H1 (cell line): ENCODE results near the gene TMC6. TPM values are rescaled to one million over a fixed set of nuclear protein-coding genes. Genes with fewer than 3 reads are reported as not detected.

Experiments used
- CTCF ChIA-PET: fragments of 300-600 bp; sonication (Branson Sonifier 250); formaldehyde crosslinking; loops from one replicate; lab custom pipeline; 2021; ENCODE audit not compliant: partially characterized antibody; lab: Charles Lee
- POLR2A ChIA-PET: fragments of 300-600 bp; sonication (Branson Sonifier 250); formaldehyde crosslinking; loops from one replicate; lab custom pipeline; 2021; ENCODE audit warnings: inconsistent platforms; ENCODE audit not compliant: partially characterized antibody; lab: Charles Lee
- DNase-seq, 2 experiments: peaks; one replicate each; pipeline versions ENCODE4 v3.0.0 to v3.0.0-alpha.2; 2010 to 2022; ENCODE audit warnings: low spot score in 2 of 2, low read depth in 1 of 2, mixed read lengths in 1 of 2
- FAIRE-seq: peaks from 2 replicates; lab custom pipeline; 2011; peaks lifted over from hg19 to GRCh38; lab: Jason Lieb, UNC
- H2AFZ ChIP-seq: 2 replicates; pipeline ENCODE4 v1.8.1; 2012; ENCODE audit warnings: low read length, inconsistent platforms
- H2AK5ac ChIP-seq: 2 replicates; pipeline ENCODE4 v1.6.1; 2013; ENCODE audit warnings: low read depth, low read length
- H2BK120ac ChIP-seq: replicated peaks from 2 replicates; pipeline ENCODE3; 2013; ENCODE audit warnings: low read depth, low read length, inconsistent platforms
- H2BK12ac ChIP-seq: 2 replicates; pipeline ENCODE4 v1.6.1; 2013; ENCODE audit warnings: low read depth, low read length
- H2BK15ac ChIP-seq: 2 replicates; pipeline ENCODE4 v1.6.1; 2013; ENCODE audit warnings: low read length
- H2BK20ac ChIP-seq: 2 replicates; pipeline ENCODE4 v1.6.1; 2013; ENCODE audit warnings: low read length
- H2BK5ac ChIP-seq: 2 replicates; pipeline ENCODE4 v1.6.1; 2013; ENCODE audit warnings: low read depth, low read length
- H3K14ac ChIP-seq: 2 replicates; pipeline ENCODE4 v1.6.1; 2013; ENCODE audit warnings: inconsistent platforms; ENCODE audit not compliant: insufficient read length
- H3K18ac ChIP-seq: 2 replicates; pipeline ENCODE4 v1.6.1; 2013; ENCODE audit warnings: low read length; ENCODE audit errors: extremely low read depth
- H3K23ac ChIP-seq: 2 replicates; pipeline ENCODE4 v1.6.1; 2013; ENCODE audit warnings: inconsistent platforms; ENCODE audit not compliant: insufficient read length
- H3K23me2 ChIP-seq: 2 replicates; pipeline ENCODE4 v1.6.1; 2013; ENCODE audit warnings: low read depth, low read length
- H3K27ac ChIP-seq: 2 replicates; pipeline ENCODE4 v1.6.1; 2011; ENCODE audit warnings: low read depth, low read length, inconsistent platforms
- H3K27me3 ChIP-seq, 4 experiments: replicated peaks in 1 of 4; 1 replicate in 1 of 4; 2 replicates in 3 of 4; pipeline versions ENCODE4 v1.6.1 to v1.8.1; 2011 to 2013; ENCODE audit warnings: low read length in 3 of 4, mild to moderate bottlenecking in 3 of 4, inconsistent platforms in 2 of 4, mixed read lengths in 2 of 4, moderate library complexity in 1 of 4; ENCODE audit not compliant: control insufficient read depth in 3 of 4, insufficient read depth in 3 of 4; ENCODE audit errors: extremely low read depth in 1 of 4
- H3K36me3 ChIP-seq, 4 experiments: 2 replicates each; pipeline versions ENCODE4 v1.6.1 to v1.8.1; 2011 to 2013; ENCODE audit warnings: mild to moderate bottlenecking in 4 of 4, low read length in 3 of 4, moderate library complexity in 2 of 4, control low read depth in 1 of 4, inconsistent platforms in 1 of 4; ENCODE audit not compliant: insufficient read depth in 4 of 4, control insufficient read depth in 2 of 4
- H3K4ac ChIP-seq: replicated peaks from 2 replicates; pipeline ENCODE3; 2013; ENCODE audit warnings: low read length, low read depth, mixed read lengths, inconsistent platforms; ENCODE audit not compliant: insufficient read length
- H3K4me1 ChIP-seq, 4 experiments: replicated peaks in 1 of 4; 1 replicate in 1 of 4; 2 replicates in 3 of 4; pipeline versions ENCODE4 v1.6.1 to v1.8.1; 2011 to 2013; ENCODE audit warnings: low read length in 3 of 4, inconsistent platforms in 2 of 4, mixed read lengths in 1 of 4; ENCODE audit not compliant: insufficient read depth in 4 of 4, control insufficient read depth in 3 of 4
- H3K4me2 ChIP-seq, 2 experiments: 2 replicates each; pipeline versions ENCODE4 v1.6.1 to v1.8.1; 2011 to 2013; ENCODE audit warnings: low read depth in 2 of 2, low read length in 2 of 2, control low read depth in 1 of 2, inconsistent platforms in 1 of 2, mild to moderate bottlenecking in 1 of 2; ENCODE audit not compliant: insufficient read depth in 1 of 2
- H3K4me3 ChIP-seq, 4 experiments: fragments of 200-600, 300-600 bp in 1 of 4; sonication (generic), shearing (Covaris generic), sonication (Bioruptor Twin) in 1 of 4; 2 replicates each; pipeline versions ENCODE4 v1.5.1 to v1.8.1; 2011 to 2016; ENCODE audit warnings: low read length in 4 of 4, low read depth in 3 of 4, control low read depth in 2 of 4, inconsistent platforms in 2 of 4, mild to moderate bottlenecking in 2 of 4, mixed read lengths in 1 of 4, moderate library complexity in 1 of 4; ENCODE audit not compliant: insufficient read depth in 2 of 4; ENCODE audit errors: extremely low read depth in 1 of 4
- H3K56ac ChIP-seq: replicated peaks from 2 replicates; pipeline ENCODE3; 2013; ENCODE audit warnings: low read depth, mild to moderate bottlenecking, mixed read lengths, low read length, inconsistent platforms; ENCODE audit not compliant: insufficient read length
- H3K79me1 ChIP-seq: 2 replicates; pipeline ENCODE4 v1.6.1; 2013; ENCODE audit warnings: low read depth, low read length, control low read depth
- H3K79me2 ChIP-seq, 2 experiments: 2 replicates each; pipeline versions ENCODE4 v1.6.1 to v1.8.1; 2012 to 2013; ENCODE audit warnings: low read length in 2 of 2, mild to moderate bottlenecking in 2 of 2, inconsistent platforms in 1 of 2; ENCODE audit not compliant: insufficient read depth in 2 of 2, control insufficient read depth in 1 of 2
- H3K9ac ChIP-seq, 4 experiments: replicated peaks in 1 of 4; 1 replicate in 1 of 4; 2 replicates in 3 of 4; pipeline versions ENCODE4 v1.6.1 to v1.8.1; 2011 to 2013; ENCODE audit warnings: low read depth in 3 of 4, low read length in 3 of 4, control low read depth in 2 of 4, mild to moderate bottlenecking in 2 of 4, moderate library complexity in 2 of 4, inconsistent platforms in 1 of 4; ENCODE audit errors: extremely low read depth in 1 of 4
- H3K9me3 ChIP-seq, 2 experiments: 2 replicates each; pipeline versions ENCODE4 v1.6.1 to v1.8.1; 2012 to 2013; ENCODE audit warnings: mild to moderate bottlenecking in 2 of 2, moderate library complexity in 2 of 2, control low read depth in 1 of 2, inconsistent platforms in 1 of 2, low read depth in 1 of 2, low read length in 1 of 2, mixed read lengths in 1 of 2; ENCODE audit not compliant: insufficient read depth in 2 of 2
- H4K20me1 ChIP-seq, 2 experiments: replicated peaks in 1 of 2; 2 replicates each; pipeline versions ENCODE3 to v1.8.1; 2011 to 2013; ENCODE audit warnings: inconsistent platforms in 2 of 2, low read length in 2 of 2, mild to moderate bottlenecking in 1 of 2; ENCODE audit not compliant: insufficient read depth in 2 of 2, control insufficient read depth in 1 of 2
- H4K5ac ChIP-seq: 2 replicates; pipeline ENCODE4 v1.6.1; 2013; ENCODE audit warnings: low read length, low read depth, mixed read lengths, inconsistent platforms; ENCODE audit not compliant: insufficient read length
- H4K8ac ChIP-seq: 2 replicates; pipeline ENCODE4 v1.8.0; 2013; ENCODE audit warnings: mild to moderate bottlenecking, moderate library complexity, low read length, inconsistent platforms; ENCODE audit not compliant: insufficient read depth; ENCODE audit errors: extremely low read depth
- H4K91ac ChIP-seq: replicated peaks from 2 replicates; pipeline ENCODE3; 2013; ENCODE audit warnings: low read length, mixed read lengths, inconsistent platforms; ENCODE audit not compliant: insufficient read length
- CEBPB ChIP-seq: IDR thresholded peaks from 2 replicates; pipeline ENCODE4 v1.6.1; 2012; ENCODE audit warnings: low read depth, low read length
- KDM4A ChIP-seq: IDR thresholded peaks from one replicate; pipeline ENCODE4 v1.7.1; 2012; ENCODE audit warnings: low read depth, mild to moderate bottlenecking, moderate library complexity, low read length, inconsistent platforms; ENCODE audit not compliant: severe bottlenecking
- POU5F1 ChIP-seq: IDR thresholded peaks from 2 replicates; pipeline ENCODE4 v1.6.1; 2011; ENCODE audit warnings: low read depth, mild to moderate bottlenecking, low read length, moderate library complexity
- WGBS, 2 experiments: shearing (Covaris generic) in 1 of 2; methylation state at CpG; one replicate each; pipeline versions ENCODE4 v1.1.6 to v1.1.7; 2013 to 2015; ENCODE audit warnings: low lambda C conversion rate in 2 of 2, mixed read lengths in 2 of 2, inconsistent platforms in 1 of 2, low coverage in 1 of 2, missing lambda C conversion rate in 1 of 2; ENCODE audit not compliant: insufficient replicate concordance in 2 of 2, insufficient coverage in 1 of 2, insufficient read length in 1 of 2; ENCODE audit errors: extremely low coverage in 1 of 2, missing lambda C conversion rate in 1 of 2; 5-methylcytosine and 5-hydroxymethylcytosine counted together
- polyA plus RNA-seq, 7 experiments: library from polyadenylated mRNA; depleted of rRNA in 3 of 7; stranded (reverse) in 5 of 7; unstranded in 2 of 7; fragments of >200 nt in 5 of 7; fragments of 200-250 nt in 2 of 7; gene quantifications; 1 replicate in 5 of 7; 2 replicates in 1 of 7; 4 replicates in 1 of 7; pipeline versions ENCODE4 v1.2.1 to v1.2.3, GENCODE V29; 2011 to 2013; ENCODE audit warnings: missing spikeins in 2 of 7, mixed read lengths in 2 of 7
- total RNA-seq: library from RNA; stranded (reverse); fragmentation: NEBNext Ultra II Directional; extraction: Animal tissue kit (Norgen Biotek cat#: 25700); gene quantifications from 2 replicates; pipeline ENCODE4 v1.2.1, GENCODE V29; 2021

TMC6 gene
- total and polyA plus RNA-seq, 2 of the 8 experiments (the other 6 are each of a cell fraction or from before 2014, with no cell fraction given) = 39.4 to 77.6 TPM

DNA sequence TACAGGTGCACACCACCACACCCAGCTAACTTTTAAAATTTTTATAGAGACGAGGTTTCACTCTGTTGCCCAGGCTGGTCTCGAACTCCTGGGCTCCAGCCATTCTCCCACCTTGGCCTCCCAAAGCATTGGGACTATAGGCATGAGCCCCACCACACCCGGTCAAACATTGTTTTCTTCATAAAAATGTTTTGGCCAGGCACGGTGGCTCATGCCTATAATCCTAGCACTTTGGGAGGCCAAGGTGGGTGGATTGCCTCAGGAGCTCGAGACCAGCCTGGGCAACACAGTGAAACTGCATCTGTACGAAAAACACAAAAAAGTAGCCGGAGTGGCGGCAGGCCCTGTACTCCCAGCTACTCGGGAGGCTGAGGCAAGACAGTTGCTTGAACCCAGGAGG lies 12.1 kb downstream of the TMC6 start:
- no peak overlapping the region for H2BK12ac ChIP-seq
- H4K8ac ChIP-seq = no peak overlapping the region; the same call in 1 of the 2 replicates
- H4K5ac ChIP-seq = no peak overlapping the region
- no peak overlapping the region for H3K4me2 ChIP-seq
- H2BK20ac ChIP-seq = no peak overlapping the region
- H2BK120ac ChIP-seq = no peak overlapping the region
- no peak overlapping the region for H3K14ac ChIP-seq
- no peak overlapping the region for H3K4me3 ChIP-seq
- FAIRE-seq = no peak
- H4K20me1 ChIP-seq = peaks cover 1 to 5% of the 10 kb centered on the region in 2 experiments
- ChIA-PET POLR2A (interaction anchor here (0.6 to 2.0 kb wide), 6 partner anchors 12 to 307 kb away, joined by 3 to 4 read pairs (median 4); partner anchors contain the start of gene TMC6), CTCF (interaction anchor here (0.7 to 2.2 kb wide), 11 partner anchors 10 to 98 kb away, joined by 3 to 9 read pairs (median 5); no protein-coding TSS in a partner anchor)
- TF ChIP-seq POU5F1 (no peak), KDM4A (no peak), CEBPB (no peak)
- no peak overlapping the region for H2AFZ ChIP-seq
- H3K23ac ChIP-seq = no peak overlapping the region
- H3K27me3 ChIP-seq = no peaks in the 10 kb centered on the region
- no peak overlapping the region for H3K56ac ChIP-seq
- H3K4ac ChIP-seq = no peak overlapping the region
- H2BK15ac ChIP-seq = no peak overlapping the region
- H3K27ac ChIP-seq = no peak overlapping the region
- no peaks in the 10 kb centered on the region for H3K23me2 ChIP-seq
- no peaks in the 10 kb centered on the region; a peak in 1 of 7 replicates for H3K4me1 ChIP-seq
- no peak overlapping the region for H3K9ac ChIP-seq
- no peak overlapping the region for H2AK5ac ChIP-seq
- H4K91ac ChIP-seq = no peak overlapping the region
- H3K36me3 ChIP-seq = peaks cover 0 to 4% (median 1%) of the 10 kb centered on the region in 4 experiments; a peak in 3 of 8 replicates
- DNase-seq = no peak
- H2BK5ac ChIP-seq = no peak overlapping the region
- no peaks in the 10 kb centered on the region for H3K9me3 ChIP-seq
- H3K18ac ChIP-seq = no peak overlapping the region
- WGBS, 2 experiments = 90% methylated on average over 9 of the region's 9 CpGs; no CpG with 5 or more reads in 1 of the 2 experiments
- H3K79me2 ChIP-seq = no peaks in the 10 kb centered on the region
- no peaks in the 10 kb centered on the region for H3K79me1 ChIP-seq
